Stimulated activated CD4-positive, alpha-beta T cell treated with anti-CD3 and anti-CD28 coated beads, TNF-alpha, amount 100 ng/mL, for 1 hour (primary cell): ENCODE results near the gene KLHL3.

ENCODE experiments used
- DNase-seq, 3 donors: peaks; one replicate each; pipeline ENCODE4 v3.0.0-alpha.2; 2020; ENCODE audit warnings: low read depth in 3 of 3, low spot score in 1 of 3

KLHL3 gene

DNA sequence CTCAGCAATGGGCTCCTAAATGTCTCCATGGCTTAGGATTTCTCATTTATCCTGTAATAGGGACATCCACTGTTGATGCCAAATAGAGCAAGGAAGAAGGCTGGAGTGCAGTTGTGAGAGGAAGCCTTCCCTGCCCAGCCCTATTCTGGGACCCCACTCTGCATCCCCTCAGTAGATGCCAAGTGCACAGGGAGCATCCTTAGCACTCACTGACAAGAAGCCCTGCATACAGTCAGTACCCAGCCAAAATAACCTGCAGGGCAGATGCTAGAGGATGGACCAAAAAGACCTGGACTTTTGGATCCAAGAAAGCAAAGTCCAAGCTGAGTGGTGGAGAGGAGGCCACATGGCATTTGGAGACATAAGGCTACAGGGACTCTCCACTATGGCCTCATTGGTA, 123.3 kb downstream of the KLHL3 start:
- DNase-seq = no peak

- DNase-seq = no peak
Observed at GRCh38 chr5:137611794-137612435, 124.0 kb downstream of the KLHL3 start.

GRCh38 chr5:137611011-137611580, 124.8 kb downstream of the KLHL3 start:
- DNase-seq = no peak

DNA sequence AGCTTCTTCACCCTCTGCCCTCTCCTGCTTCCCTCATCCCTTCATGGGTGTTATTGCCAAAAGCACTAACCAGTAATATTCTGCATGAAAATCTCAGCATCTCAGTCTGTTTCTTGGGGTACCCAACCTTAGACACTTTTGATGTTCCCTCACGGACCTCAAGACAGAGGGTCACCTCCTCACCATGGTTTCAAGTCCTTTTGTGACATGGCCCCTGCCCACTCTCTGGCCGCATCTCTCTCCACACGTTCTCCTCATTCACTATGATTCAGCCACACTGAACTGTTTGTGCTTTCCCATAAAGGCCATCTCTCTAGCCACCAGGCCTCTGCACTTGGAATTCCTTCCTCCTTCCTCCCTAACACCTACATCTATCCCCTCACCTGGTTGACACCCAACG, 125.3 kb downstream of the KLHL3 start:
- no peak for DNase-seq

GRCh38 chr5:137609127-137609526, 126.8 kb downstream of the KLHL3 start:
- DNase-seq = no peak

GRCh38 chr5:137607771-137608170, 128.1 kb downstream of the KLHL3 start:
- DNase-seq = no peak

DNA sequence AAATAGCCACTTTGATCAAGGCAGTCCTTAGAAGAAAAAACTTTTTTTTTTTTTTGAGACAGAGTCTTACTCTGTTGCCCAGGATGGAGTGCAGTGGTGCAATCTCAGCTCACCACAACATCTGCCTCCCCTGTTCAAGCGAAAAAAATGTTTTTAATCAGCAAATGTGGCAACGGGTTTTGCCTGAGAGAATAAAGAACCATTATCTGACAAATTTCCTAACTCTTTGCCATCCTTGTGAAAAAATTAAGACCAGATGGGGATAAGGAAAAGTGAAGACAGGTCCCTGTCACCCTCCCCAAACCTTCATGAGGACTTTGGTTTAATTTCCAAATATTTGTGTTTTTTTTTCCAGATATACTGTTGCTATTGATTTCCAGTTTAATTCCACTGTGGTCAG, 129.5 kb downstream of the KLHL3 start:
- no peak for DNase-seq

DNA sequence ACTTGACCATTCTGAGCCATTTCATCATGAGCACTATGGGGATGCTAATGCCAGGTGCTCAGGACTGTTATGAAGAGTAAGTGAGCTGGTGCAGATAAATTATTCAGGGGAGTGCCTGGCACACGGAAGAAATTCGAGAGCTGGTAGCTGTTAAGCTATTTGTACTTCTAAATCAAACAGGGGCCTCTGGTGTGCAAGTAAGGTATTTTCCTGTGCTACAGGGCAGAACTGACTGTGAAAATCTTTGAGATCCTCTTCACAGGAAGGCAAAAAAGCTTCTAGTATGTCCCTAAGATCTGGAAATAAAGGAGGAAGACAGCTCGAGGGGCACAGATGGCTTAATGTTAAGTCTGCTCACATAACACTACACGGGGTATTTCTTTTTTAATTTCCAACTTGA, 130.5 kb downstream of the KLHL3 start:
- no peak for DNase-seq

GRCh38 chr5:137604348-137605095, 131.4 kb downstream of the KLHL3 start:
- no peak for DNase-seq

DNA sequence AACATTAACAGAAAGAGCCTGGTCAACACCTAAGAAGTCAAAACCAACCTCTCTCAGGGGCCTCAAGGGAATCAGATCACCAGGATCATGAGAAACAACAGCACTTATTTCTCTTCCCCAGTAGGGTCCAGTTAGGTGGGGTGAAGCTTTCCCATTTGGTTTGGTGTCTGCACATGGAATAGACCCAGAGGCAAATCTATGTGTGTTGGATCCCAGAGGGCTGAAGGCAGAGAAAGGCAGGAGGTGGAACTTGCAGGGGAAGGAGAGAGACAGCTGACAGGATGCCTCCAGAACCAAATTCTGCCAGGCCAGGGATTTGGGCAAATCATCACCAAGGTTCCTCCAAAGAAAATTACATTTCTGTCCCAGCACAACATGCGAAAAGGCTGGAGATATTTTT, 132.0 kb downstream of the KLHL3 start:
- no peak for DNase-seq

- no peak for DNase-seq
Observed at GRCh38 chr5:137603356-137603755, 132.5 kb downstream of the KLHL3 start.

DNA sequence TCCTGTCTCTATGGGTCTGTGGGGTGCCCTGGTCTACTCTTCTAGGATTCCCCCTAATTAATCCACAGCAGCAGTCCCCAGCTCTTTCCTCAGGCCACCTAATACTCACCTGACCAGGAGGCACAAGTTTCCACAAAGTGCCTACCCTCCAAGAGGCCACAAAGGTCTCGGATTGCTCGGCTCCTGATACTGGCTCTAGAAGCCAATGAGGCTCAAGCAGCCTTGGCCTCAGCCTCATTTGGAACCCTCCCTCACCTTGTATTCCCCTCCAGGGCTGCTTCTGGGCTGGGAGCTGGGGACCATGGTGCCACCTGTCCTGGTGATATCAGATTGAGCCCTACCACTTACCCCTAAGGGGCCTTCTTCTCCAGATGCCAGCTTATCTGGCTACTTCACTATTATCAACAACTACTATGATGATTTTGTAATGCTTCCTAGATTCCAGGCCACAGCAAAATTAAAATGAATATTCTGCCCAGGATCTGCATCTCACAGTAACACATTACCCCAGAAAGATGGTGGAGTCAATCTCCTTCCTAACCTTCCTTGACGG, 133.1 kb downstream of the KLHL3 start:
- DNase-seq = no peak

DNA sequence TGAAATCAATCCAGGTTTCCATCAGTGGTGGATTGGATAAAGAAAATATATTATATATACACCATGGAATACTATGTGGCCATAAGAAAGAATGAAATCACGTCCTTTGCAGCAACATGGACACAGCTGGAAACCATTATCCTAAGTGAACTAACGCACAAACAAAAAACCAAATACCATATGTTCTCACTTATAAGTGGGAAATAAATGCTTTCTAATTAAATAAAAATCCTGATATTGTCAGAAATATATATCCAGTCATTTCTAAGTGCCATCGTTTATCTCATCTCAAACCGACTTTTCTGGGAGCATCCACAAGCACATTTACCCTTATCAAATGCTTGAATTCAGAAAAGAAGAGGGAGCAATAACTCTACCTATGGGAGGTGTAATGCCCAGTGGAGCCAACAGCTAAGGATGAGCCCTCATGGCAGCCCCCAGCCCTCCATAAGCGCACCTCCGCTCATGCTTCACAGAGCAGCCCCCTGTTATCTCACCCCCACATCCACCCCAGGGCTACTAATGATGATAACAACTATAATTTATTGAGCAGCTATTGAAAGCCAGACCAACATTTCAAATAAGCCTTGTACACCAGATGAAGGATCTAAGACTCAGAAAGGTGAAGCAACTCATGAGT, 135.0 kb downstream of the KLHL3 start:
- DNase-seq = no peak

DNA sequence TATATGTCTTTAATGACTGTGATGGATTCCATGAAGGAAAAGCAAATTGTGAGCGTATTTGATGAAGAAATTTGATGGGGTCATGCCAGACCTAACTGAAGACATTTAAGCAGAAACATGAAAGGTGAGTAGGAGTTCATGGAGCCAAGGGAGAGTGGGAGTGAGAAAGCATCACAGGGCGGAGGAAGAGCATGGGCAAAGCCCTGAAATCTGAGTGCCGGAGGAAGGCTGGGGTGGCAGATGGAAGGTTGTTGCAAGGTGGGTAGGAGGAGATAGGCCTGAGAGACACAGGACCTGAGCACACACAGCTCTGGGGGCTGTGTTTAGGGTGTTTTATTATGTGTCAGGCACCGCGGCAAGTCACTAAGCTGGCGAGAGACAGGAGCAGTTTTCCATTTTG, 136.4 kb downstream of the KLHL3 start:
- no peak for DNase-seq

DNA sequence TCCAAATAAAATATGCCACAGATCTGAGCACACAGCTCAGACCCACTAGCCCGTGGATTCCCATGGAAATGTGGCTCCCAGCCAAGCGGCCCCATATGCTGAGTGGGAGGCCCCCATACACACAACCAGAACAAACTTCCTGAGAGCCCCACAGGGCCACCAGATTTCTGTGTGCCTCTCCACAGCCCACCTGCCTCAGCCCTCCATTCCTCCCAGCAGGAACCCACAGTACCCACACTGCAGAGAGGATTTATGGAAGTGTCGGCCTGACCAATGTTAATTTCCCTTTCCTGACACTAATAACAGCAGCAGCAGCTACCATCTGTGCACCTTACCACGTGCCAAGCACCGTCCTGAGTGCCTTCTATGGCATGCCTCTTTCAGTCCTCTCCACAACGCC, 137.5 kb downstream of the KLHL3 start:
- DNase-seq = no peak

GRCh38 chr5:137596941-137597340, 138.9 kb downstream of the KLHL3 start:
- no peak for DNase-seq

DNA sequence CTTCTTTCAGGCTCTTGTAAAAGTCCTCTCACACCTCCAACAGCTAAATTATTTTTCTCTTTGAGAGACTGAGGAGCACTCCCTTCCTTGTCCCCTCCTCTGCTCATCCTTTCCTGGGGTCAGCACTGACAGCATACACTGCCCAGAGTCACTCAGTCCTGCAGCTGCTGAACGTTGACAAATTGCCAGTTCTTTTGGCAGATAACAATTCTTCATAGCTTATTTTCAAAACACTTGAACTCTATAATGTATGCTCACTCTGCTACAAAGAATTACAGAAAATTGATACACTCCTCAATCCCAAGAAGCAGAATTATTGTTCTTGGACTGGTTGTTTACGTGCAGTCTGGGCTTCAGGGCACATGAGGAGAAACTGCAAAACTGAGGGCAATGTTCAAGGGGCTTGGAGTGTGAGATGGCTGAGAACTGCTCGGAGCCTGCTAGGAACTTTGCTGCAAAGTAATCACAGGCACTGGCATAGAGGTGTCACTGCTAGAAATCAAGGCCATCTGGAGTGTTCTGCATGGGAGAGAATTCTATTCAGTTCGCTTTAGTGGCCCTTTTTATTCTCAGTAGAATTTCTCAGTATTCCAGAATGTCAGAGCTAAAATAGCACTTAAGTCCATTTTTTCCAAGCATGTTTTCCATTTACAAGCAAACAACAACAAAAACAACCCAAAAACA, 140.4 kb downstream of the KLHL3 start:
- DNase-seq = no peak

GRCh38 chr5:137594717-137595116, 141.2 kb downstream of the KLHL3 start:
- no peak for DNase-seq

- no peak for DNase-seq
Observed at GRCh38 chr5:137592317-137592716, 143.6 kb downstream of the KLHL3 start.

- DNase-seq = no peak
Observed at GRCh38 chr5:137589185-137589584, 146.7 kb downstream of the KLHL3 start.

DNA sequence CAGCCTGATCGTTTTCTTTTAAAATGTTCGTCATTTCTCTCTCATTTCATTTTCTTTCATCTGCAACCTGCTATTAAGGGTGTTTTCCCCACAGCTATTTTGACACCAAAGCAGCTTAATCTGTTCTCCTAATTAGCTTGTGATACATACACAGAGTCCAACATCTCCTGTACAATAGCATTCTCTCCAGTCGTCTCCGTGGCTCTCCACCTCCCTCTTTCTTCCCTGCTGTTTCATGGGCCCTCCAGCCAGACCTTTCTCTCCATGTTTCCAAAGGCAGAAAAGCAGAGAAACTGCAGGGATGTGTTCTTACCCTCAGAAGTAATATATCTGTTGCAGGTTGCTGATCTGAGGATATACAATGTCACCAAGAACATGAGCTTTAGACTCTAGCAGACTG, 148.0 kb downstream of the KLHL3 start:
- DNase-seq = no peak
